CMK (cell line): Measurements from ENCODE around the gene KRT7.
"Not testable (repeated sequence)": the region's sequence is repeated elsewhere in the genome, so short reads cannot be mapped to it uniquely, and the experiment has no call there.

Source experiments
- DNase-seq: peaks from one replicate; pipeline ENCODE4 v3.0.0-alpha.2; 2010; ENCODE audit warnings: low read depth

The KRT7 gene

DNA sequence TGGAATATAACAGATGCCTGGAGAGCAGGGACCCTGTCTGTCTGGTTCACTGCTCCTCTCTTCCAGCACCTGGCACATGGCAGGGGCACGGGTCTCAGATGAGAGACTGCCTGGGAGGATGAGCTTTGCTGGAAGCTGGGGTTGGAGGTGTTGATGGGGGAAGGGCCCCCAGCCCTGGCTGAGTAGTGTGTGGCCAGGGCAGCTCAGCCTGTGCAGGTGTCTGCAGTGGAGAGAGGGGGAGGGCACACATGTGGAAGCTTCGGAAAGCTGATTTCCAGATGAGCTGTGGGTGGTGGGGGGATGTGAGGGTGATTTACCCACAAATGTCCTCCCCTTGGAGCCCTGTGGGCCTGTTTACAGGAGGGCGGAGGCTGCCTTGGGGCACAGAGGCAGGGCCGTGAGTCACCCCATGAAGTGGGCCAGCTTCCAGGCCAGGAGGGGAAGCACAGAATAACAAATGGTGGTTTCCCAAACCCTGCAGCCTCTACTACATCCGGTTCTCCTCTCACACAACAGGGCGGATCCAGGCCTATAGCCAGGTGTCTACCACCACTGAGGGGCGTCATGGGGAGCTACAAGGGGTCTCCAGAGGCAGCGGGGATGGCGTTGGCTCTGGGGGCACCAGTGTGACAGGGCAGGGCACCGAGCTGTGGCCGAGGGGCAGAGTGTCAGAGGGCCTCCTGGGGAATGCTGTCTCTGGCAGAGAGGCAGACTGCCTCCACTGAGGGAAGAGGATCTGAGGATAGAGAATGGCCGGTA, 11.0 kb downstream of the KRT7 start:
- no peak for DNase-seq

DNA sequence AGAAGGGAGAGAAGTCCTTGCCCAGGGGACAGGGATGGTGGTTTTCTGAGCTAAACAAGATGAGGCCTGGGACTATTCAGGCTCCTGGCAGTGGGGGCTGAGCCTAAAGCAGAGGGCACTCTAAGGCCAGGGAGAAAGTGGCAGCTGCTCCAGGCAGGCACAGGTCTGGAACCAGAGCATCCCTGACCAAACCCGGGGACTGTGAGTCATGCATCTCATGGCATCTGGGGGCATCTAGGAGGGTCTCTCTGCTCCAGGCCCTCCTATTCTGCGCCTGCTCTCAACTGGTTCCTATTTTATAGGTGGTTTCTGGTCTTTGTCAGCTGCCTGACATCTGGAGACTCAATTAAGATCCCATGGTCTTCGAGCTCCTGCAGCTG, 11.6 kb downstream of the KRT7 start:
- DNase-seq = no peak

DNA sequence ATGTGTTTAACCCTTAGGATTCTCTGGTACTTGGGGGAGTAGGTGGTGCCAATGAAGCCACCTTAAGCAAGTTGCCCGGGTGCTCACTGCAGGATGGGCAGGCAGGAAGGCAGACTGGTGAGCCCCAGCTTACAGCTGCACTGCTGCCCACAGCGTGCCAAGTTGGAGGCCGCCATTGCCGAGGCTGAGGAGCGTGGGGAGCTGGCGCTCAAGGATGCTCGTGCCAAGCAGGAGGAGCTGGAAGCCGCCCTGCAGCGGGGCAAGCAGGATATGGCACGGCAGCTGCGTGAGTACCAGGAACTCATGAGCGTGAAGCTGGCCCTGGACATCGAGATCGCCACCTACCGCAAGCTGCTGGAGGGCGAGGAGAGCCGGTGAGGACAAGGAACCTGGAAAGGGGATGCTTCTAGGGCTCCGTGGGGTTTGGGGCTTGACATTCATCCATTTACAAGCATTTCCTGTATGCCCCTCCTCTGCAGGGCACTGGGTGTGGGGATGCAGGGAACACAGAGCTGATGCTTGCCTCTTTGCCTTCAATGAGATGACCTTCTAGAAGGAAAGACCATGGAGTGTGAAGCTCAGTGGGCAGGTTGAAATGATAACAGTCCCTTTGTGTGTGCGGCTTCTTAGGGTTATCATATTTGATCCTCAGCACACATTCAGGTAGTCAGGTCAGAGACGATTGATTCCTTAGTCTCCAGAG, 12.4 kb downstream of the KRT7 start:
- DNase-seq = no peak

DNA sequence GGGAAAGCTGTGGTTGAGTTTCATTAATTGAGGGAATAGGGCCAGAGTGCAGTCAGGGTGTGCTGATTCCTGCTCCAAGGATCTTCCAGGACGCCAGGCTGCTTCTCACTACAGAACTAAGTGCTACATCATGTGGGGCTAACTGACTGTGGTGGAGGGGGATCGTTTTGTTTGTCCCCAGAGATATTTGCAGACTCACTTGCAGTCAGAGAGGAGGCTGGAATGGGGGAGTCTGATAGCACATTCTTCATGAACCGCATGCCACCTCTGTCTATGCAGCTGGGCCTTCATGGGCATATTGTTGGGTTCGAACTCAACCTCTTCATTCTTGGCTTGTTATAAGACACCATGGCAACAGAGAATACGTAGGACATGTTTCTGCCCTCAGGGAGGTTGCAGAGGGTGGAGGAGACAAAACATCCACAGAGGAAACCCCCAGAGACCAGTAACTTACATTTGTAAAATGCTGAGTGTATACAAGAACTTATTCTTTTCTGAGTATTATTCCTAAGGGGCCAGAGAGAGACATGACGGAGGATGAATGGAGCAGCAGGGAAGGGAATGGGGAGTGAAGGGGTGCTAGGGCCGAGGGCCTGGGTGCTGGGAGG, 13.0 kb downstream of the KRT7 start:
- DNase-seq = no peak

DNA sequence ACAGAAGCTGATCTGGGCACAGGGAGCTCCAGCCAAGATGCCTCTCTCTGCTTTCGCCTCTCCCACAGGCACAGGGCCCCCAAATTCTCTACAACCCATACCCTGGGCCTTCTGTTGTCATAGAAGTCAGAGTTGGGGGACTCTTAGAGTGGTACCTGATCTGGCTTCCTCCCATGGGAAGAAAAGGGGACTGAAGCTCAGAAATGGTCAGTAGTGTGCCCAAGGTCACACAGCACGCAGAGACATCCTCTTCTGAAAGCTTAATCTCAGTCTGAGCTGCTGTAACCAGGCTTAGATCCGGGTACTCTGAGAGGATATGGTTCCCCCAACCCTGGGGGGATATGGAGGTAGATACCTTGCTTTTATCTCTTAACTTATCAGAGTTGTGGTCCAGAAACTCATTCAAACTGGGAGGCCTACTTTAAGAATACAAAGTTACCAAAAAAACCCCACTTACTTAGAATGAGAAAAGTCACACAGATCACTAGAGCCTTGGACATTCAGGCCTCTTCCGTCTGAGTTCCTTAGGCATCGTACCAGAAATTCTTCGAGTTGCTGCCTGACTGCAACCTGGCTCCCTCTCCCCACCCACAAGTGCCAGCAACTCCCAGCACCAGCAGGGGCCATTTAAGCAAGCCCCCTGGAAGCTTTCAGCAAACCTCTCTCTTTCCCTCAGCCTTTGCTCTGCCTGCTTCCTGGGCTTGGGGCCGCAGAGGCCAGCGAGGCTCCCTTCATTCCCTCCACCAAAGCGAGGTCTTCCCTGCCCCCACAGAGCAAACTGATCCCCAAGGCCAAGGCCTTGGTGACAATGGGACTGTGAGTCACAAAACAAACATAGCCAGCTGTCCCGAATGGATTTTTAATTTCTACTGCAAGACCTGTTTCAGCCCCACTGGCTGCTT, 13.9 kb downstream of the KRT7 start:
- no peak for DNase-seq

DNA sequence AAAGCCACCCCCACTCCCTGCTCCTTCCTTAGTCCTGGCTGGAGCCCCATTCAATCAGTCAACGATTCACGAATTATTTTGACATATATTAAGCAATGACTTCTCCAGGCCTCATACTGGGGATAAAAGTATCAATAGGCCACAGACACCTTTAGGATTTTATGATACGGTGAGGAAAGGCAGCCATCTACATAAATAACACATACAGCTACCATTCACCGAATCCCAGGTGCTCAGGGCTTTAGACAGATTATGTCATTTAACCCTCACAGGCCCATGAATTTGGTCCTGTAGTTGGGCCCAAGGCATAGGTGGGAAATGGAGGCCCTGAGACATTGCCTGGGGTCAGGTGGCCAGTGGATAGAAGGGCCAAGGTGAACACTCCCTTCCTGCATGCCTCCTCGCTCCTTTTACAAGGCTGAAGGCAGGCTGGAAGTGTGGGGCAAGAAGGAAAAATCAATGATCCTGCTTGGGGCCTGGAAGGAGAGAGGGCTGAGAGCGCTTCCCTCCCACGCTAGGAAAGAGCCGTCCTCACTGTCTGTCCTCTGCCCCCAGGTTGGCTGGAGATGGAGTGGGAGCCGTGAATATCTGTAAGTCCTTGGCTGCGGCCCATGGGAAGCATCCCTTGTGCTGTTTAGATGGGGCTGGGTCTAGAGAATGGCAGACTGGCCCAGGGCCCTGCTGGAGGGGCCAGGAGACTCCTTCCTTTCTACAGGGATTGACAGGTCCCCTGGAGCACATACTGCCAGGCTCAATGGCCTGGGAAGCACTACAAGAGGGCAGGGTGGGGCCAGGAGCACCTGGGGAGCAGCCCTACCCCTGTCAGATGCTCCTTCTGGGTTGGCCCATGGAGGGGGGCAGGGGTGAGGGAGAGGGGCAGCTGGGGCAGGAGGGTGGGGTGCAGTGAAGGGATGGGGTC, 14.8 kb downstream of the KRT7 start:
- no peak for DNase-seq

DNA sequence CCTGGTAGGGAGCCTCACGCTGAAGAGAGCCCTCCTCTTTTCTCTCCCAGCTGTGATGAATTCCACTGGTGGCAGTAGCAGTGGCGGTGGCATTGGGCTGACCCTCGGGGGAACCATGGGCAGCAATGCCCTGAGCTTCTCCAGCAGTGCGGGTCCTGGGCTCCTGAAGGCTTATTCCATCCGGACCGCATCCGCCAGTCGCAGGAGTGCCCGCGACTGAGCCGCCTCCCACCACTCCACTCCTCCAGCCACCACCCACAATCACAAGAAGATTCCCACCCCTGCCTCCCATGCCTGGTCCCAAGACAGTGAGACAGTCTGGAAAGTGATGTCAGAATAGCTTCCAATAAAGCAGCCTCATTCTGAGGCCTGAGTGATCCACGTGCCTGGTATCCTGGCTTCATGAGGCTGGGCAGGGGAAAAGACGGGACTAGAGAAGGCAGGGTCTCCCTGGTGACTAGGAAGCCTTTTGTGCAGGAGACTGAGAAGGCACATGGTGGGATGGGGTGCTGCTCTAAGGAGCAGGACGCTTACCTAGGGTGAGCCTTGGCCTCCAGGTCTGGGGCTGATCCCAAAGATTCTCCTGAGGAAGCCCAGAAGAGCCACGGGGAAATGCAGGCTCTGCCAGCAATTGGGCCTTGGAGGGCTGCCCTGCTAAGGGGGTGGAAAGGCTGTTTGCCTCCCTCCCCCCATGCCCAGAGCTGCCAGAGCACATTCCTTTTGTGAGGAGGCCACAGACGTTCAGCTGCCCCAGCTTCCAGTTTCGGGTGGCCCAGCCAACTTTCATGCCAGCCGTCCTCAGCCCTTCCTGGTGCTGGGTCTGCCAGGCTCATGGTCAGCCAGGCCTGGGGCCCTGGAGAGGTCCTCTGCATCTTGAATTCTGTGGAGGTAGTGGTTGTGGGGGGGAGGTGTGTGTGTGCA, 15.8 kb downstream of the KRT7 start:
- DNase-seq = no peak

DNA sequence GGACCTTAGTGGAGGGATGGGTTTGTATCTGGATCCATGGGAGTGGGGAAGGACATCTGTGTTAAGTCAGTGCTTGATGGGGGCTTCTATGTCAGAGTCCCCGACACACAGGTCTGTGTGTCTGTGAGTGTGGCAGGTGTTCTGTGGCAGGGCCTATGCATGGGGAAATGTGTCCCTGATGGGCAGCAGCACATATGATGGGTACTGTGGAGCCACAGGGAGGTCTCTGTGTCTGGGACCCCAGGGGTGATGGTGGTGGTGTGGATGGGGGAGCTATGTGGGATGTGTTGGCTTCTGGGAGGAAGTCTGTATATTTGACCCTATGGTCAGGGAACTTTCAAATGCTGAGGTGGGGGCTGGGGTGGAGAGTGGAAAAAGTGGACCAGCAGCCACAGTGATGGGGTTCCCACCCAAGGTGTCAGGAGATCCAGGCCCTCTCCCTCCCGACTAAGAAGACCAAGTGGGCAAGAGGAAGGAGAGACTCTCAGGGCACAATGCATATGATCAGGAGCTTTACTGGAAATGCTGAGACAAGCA, 16.5 kb downstream of the KRT7 start:
- DNase-seq = no peak

DNA sequence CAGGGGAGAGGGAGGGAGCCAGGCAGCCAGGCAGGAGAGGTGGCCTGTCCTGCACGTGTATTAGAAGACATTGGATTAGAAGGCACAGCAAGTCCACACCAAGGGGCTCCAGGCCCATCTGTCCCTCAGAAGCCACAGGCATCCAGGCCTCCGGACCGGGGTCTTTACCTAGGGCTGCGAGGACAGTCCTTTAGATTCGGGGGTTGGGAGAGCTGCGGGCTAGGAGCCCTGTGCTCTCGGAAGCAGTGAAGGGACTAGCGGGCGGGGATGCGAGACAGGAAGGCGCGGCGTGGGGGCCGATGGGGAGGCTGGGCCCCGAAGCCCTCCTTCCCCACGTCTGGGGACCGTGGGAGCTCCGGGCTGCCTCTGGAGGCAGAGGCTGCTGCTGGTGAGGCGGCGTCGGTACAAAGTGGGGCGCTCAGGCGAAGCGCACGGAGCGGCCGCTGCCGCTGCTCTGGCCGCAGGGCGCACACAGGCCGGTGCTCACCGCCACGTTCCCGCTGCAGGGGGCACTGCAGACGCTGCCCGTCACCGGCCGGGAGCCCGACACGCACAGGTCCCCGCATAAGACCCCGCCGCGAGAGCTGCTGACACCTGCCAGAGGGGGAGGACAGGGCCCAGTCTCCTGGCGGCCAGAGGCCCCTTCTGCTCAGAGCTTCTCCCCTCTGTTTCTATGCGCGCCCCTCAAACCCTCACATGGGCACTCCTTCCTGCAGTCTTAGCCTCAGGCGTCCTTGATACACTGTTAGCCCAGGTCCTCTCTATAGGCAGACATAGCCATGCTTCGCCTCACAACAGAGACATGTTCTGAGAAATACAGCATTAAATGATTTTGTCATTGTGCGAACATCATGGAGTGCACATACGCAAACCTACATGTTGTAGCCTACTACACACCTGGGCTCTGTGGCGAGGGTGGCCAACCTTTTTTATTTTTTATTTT, 17.3 kb downstream of the KRT7 start:
- no peak for DNase-seq

DNA sequence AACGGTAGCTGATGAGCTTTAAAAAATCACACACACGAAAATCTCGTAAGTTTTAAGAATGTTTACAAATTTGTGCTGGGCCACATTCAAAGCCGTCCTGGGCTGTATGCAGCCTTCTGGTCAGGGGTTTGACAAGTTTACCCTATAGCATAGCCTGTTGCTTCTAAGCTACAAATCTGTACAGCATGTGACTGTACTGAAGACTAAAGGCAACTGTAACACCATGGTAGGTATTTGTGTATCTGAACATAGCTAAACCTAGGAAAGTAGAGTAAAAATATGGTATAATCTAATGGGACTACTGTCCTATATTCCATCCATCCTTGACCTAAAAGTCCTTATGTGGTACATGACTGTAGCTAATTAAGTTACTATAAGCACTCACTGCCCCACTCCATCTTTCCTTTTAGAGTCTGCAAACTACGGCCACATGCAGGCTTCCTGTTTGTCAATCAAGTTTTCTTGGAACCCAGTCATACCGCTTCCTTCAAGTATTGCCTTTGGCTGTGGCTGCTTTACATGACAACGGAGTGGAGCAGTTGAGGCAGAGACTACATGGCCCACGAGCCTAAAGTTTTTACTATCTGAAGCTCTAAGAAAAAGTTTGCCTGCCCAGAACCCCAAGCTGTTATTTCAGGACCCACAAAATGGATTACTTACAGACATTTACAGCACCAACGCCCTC, 18.5 kb downstream of the KRT7 start:
- no peak for DNase-seq

DNA sequence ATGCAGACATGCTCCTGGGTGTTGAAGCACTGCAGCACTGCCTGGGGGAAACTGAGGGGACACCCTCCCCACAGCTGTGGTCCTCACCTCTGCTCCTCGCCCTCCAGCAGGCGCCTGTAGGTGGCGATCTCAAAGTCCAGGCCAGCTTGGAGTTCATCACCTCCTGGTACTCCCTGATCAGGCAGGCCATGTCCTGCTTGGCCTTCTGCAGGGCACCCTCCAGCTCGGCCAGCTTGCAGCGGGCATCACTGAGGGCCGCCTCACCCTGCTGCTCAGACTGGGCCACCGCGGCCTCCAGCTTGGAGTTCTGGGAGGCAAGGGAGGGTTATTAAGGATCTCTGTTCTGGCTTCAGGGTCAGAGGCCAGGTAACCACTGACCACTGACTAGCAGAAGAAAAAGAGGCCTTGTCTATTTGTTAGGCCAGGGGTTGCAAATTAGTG, 19.2 kb downstream of the KRT7 start:
- DNase-seq = not testable (repeated sequence)

DNA sequence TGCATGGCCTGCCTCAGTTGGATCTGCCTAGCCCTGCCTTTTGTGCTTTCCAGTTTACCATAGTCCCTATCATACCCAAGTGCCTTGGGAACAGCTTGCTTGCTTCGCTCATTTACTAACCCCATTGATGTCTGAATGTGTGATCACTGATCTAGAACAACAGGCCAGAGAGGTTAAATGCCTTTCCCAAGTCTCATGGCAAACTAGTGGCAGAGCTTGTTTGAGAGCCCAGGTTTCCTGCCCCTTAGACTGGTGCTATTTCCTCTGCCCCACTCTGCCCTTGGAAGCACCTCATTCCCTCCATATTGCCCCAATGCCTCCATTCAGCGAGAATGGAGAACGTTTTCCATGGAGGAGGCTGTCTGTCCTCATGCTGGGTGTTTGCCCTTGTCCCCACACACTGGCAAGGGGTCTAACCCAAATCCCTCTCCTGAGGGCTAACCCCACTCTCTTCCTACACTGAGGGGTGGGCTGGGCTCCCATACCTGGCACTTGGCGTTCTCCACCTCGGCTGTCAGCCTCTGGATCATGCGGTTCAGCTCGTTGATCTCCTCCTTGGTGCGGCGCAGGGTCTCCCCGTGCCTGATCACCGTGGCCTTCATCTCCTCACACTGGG, 19.8 kb downstream of the KRT7 start:
- no peak for DNase-seq

DNA sequence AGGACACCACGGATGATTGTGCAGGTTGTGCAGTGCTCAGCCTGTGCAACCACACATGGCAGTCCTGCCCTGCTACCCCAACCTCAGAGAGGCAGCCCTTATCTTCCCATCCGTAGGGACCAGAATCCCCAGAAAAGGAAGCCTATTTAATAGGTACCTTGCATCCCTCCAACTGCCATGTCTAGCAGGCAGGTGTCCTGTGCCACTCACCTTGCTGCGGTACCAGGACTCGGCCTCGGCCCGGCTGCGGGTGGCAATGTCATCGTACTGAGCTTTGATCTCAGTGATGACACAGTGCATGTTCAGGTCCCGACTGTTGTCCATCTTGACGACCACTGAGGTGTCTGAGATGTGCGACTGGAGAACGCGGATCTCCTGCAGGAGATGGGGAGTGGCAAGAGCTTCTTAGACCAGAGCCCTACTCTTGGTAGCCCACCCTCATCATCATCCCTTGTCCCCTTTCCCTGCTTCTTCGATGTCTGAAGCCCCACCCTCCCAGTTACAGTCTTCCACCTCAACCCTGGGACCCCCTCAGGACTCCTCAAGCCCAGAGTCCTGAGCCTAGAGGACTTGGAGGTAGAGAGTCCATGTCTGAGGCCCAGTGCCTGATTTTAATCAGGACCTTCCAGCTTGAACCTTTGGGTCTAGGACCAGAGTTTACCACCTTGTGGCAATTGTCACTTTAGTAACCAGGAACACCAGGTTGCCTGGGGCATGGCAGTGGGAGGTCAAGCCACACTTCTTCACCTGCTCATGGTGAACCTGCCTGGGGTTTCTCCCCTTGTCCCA, 20.5 kb downstream of the KRT7 start:
- DNase-seq = no peak

DNA sequence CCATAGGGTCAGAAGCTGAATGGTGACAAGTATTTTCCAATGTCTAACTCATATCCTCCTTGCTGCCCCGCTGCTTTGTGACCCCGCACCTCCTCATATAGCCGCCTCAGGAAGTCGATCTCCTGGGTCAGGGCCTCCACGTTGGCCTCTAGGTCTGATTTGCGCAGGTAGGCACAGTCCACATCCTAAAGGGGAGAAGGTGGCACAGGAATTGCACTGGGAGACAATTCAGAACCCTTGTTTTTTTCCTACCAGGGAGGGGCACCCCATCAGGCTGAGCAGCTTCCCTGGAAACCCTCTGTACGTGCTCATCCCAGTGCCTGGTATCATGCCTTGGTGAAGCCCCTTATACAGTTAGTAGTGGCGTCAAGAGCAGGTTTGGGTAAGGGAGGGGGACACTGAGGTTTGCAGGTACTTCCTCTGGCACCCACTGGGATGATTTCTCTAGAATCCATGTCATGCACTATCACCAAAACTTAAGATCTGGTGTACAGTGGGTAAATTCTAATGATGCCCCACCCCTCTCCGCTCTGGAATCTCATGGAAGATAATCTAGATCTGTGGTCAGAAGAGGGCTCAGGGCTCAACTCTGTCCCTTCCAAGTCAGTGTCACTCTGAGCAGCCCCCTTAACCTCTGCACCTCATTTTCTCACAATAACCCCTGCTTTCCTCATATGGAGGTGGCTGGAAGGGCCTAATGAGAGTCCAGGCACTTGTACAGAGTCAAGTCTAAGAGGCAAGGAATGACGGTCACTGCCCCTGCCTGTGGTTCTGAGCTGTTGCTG, 21.3 kb downstream of the KRT7 start:
- DNase-seq = no peak

DNA sequence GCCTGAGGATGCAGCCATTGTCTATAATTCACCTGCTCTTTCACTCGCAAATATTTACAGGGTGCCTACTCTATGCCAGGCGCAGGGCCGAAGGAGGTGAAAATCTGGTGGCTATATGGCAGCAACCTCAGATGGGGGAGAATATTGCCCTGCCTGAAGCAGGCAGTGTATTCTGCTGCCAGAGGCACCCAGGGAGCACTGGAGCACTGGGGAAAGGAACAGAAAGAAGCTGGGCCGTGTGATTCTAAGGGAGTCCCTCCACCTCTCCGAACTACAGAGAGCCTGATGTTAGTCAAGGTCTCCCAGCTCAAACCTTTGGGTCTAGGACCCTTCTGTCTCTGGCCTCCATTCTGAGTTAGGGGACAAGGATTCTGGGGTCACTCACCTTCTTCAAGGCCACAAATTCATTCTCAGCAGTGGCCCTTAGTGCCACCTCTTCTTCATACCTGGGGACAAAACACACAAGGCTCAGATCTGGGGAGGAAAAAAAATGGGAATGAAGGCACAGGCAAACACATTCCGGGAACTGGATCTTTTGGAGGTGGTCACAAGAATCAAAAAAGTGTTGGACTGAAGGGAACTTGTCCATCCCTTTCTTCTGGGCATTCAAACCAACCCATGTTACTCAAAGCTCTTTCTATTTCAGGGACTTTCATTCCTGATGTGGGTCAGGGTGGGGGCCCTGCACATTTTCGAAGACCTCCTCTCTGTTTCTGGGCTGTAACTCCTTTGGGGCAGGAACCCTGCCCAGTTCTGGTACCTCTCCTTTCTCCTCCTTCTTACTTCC, 22.1 kb downstream of the KRT7 start:
- no peak for DNase-seq
